ENCODE results near the gene FOS. TPM values are rescaled to one million over a fixed set of nuclear protein-coding genes. Genes with fewer than 3 reads are reported as not detected.

Gene FOS
- polyA plus RNA-seq, 1 donor from 2014 or later, result 296 TPM

DNA sequence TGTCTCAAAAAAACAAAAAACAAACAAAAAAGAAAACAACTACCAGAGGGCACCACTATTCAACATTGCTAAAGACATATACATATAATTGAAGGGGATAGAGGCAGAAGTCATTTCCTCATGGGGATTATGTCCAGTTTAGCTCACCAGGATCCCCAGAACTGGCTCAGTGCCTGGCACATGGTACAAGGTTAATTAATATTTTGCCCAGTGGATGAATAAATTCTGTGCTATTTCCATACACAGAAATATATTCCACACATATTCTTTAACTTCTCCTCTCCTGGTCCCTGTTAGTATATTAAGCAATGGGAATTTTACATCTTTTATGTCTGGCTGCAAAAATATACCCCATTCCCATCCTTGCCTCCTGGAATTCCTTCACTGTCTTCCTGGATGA, 6.7 kb downstream of the FOS start:
- H3K4me2 ChIP-seq (ENCODE audit: low read length), result no peak overlapping the region
- H3F3A ChIP-seq (ENCODE audit: insufficient read depth, low read length, poor library complexity, severe bottlenecking), result no peaks in the 10 kb centered on the region
- no peaks in the 10 kb centered on the region for H3K79me2 ChIP-seq (replicated peaks; ENCODE audit: insufficient read depth, low read length)
- H3K9me3 ChIP-seq (ENCODE audit: low read length), result no peaks in the 10 kb centered on the region
- no peak overlapping the region for H3K27ac ChIP-seq (ENCODE audit: low read length)
- peaks cover under 1% of the 10 kb centered on the region for H3K27me3 ChIP-seq (ENCODE audit: insufficient read depth, low read depth, low read length)
- no peaks in the 10 kb centered on the region for H3K36me3 ChIP-seq (ENCODE audit: insufficient read depth, low read length)
- H4K20me1 ChIP-seq (ENCODE audit: insufficient read depth), result no peaks in the 10 kb centered on the region
- no peaks in the 10 kb centered on the region for H3K9me2 ChIP-seq (ENCODE audit: insufficient read depth, low read length)
- no peak overlapping the region for H3K9ac ChIP-seq (ENCODE audit: low read length)
- no peak overlapping the region for H2AFZ ChIP-seq (ENCODE audit: low read depth, low read length)
- no peak overlapping the region for H3K4me3 ChIP-seq (ENCODE audit: low read length)
- TF ChIP-seq TAF1 (IDR thresholded peaks at IDR 0.05; ENCODE audit: low read depth) (no peak), REST (IDR thresholded peaks at IDR 0.05; ENCODE audit: borderline replicate concordance) (no peak), MXI1 (conservative IDR thresholded peaks at IDR 0.05; ENCODE audit: poor library complexity, severe bottlenecking) (no peak), RAD21 (conservative IDR thresholded peaks at IDR 0.05) (no peak), EP300 (conservative IDR thresholded peaks at IDR 0.05; ENCODE audit: poor library complexity, severe bottlenecking) (no peak), EZH2 (IDR thresholded peaks at IDR 0.05; ENCODE audit: borderline replicate concordance, insufficient read depth, low read length, poor library complexity, severe bottlenecking) (no peak), SMC3 (conservative IDR thresholded peaks at IDR 0.05; ENCODE audit: poor library complexity) (no peak), POLR2AphosphoS5 (IDR thresholded peaks at IDR 0.05) (no peak)
- TF ChIP-seq, protein P1, sequence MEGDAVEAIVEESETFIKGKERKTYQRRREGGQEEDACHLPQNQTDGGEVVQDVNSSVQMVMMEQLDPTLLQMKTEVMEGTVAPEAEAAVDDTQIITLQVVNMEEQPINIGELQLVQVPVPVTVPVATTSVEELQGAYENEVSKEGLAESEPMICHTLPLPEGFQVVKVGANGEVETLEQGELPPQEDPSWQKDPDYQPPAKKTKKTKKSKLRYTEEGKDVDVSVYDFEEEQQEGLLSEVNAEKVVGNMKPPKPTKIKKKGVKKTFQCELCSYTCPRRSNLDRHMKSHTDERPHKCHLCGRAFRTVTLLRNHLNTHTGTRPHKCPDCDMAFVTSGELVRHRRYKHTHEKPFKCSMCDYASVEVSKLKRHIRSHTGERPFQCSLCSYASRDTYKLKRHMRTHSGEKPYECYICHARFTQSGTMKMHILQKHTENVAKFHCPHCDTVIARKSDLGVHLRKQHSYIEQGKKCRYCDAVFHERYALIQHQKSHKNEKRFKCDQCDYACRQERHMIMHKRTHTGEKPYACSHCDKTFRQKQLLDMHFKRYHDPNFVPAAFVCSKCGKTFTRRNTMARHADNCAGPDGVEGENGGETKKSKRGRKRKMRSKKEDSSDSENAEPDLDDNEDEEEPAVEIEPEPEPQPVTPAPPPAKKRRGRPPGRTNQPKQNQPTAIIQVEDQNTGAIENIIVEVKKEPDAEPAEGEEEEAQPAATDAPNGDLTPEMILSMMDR (IDR thresholded peaks at IDR 0.05; ENCODE audit: poor library complexity, severe bottlenecking), result no peak

DNA sequence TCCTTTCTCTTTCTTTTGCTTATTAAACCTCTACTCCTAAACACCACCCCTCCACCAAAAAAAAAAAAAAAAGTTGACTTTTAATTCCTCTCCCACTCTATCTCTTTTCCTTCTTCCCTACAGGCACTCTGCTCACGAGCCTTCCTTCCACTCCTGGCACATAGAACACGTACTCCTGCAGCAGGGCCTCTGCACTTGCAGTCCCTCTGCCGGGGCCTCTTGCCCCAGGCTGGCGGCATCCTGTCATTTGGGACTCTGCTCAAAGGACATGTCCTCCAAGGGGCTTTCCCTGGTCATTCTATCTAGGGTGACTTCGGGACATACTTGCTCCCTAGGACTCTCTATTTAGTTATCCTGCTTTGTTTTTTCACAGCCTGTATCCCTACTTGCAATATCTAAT, 7.7 kb downstream of the FOS start:
- no peak overlapping the region for H3K9ac ChIP-seq (ENCODE audit: low read length)
- no peaks in the 10 kb centered on the region for H3K9me2 ChIP-seq (ENCODE audit: insufficient read depth, low read length)
- no peak overlapping the region for H3K4me2 ChIP-seq (ENCODE audit: low read length)
- no peaks in the 10 kb centered on the region for H3K79me2 ChIP-seq (replicated peaks; ENCODE audit: insufficient read depth, low read length)
- H3K27me3 ChIP-seq (ENCODE audit: insufficient read depth, low read depth, low read length), result no peaks in the 10 kb centered on the region
- H2AFZ ChIP-seq (ENCODE audit: low read depth, low read length), result no peak overlapping the region
- H4K20me1 ChIP-seq (ENCODE audit: insufficient read depth), result no peaks in the 10 kb centered on the region
- no peak overlapping the region for H3K4me3 ChIP-seq (ENCODE audit: low read length)
- TF ChIP-seq MXI1 (conservative IDR thresholded peaks at IDR 0.05; ENCODE audit: poor library complexity, severe bottlenecking), result no peak
- no peak for TF ChIP-seq EZH2 (IDR thresholded peaks at IDR 0.05; ENCODE audit: borderline replicate concordance, insufficient read depth, low read length, poor library complexity, severe bottlenecking)
- no peak for TF ChIP-seq EP300 (conservative IDR thresholded peaks at IDR 0.05; ENCODE audit: poor library complexity, severe bottlenecking)
- no peak for TF ChIP-seq REST (IDR thresholded peaks at IDR 0.05; ENCODE audit: borderline replicate concordance)
- TF ChIP-seq, protein P1 (IDR thresholded peaks at IDR 0.05; ENCODE audit: poor library complexity, severe bottlenecking), result no peak
- TF ChIP-seq SMC3 (conservative IDR thresholded peaks at IDR 0.05; ENCODE audit: poor library complexity), result no peak
- no peak for TF ChIP-seq TAF1 (IDR thresholded peaks at IDR 0.05; ENCODE audit: low read depth)
- TF ChIP-seq RAD21 (conservative IDR thresholded peaks at IDR 0.05), result no peak
- TF ChIP-seq POLR2AphosphoS5 (IDR thresholded peaks at IDR 0.05), result no peak
- H3K36me3 ChIP-seq (ENCODE audit: insufficient read depth, low read length), result no peaks in the 10 kb centered on the region
- H3F3A ChIP-seq (ENCODE audit: insufficient read depth, low read length, poor library complexity, severe bottlenecking), result no peaks in the 10 kb centered on the region
- H3K27ac ChIP-seq (ENCODE audit: low read length), result no peak overlapping the region
- no peaks in the 10 kb centered on the region for H3K9me3 ChIP-seq (ENCODE audit: low read length)
